ENCODE data around the gene CBL. TPM values are rescaled to one million over a fixed set of nuclear protein-coding genes. Genes with fewer than 3 reads are reported as not detected.
"Not testable (repeated sequence)": the region's sequence is repeated elsewhere in the genome, so short reads cannot be mapped to it uniquely, and the experiment has no call there.

CBL gene
- total RNA-seq, 1 donor from 2014 or later: 40.5 TPM

DNA sequence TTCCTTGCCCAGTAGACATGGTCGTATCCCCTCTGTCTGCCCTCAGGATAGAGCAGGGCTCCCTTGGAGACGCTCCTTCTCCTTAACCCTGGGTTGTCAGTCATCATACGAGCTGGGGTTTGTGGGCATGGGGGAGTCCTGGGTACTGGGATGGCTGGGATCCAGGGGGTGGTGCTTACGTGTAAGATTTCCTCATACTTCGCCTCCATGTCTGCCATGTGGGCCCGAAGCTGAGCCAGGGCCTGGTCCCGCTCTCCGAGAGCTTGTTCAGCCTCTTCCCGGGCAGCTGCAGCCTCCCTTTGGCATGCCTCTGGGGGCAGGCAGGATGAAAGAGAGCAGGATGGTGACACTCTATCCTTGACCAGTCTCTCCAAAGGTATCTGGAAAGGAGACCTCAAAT lies 15.6 kb upstream of the CBL start:
- Mint-ChIP-seq H3K27ac (ENCODE audit: unreplicated experiment) (no peak overlapping the region), H3K9me3 (ENCODE audit: unreplicated experiment) (peaks cover 3% of the 10 kb centered on the region), H3K27me3 (ENCODE audit: unreplicated experiment) (peaks cover 4% of the 10 kb centered on the region), H3K4me1 (ENCODE audit: low read depth, unreplicated experiment) (no peaks in the 10 kb centered on the region), H3K4me3 (ENCODE audit: unreplicated experiment) (no peak overlapping the region), H3K36me3 (ENCODE audit: unreplicated experiment) (no peaks in the 10 kb centered on the region)
- no peak for DNase-seq
- TF ChIP-seq CTCF (IDR thresholded peaks at IDR 0.05; ENCODE audit: partially characterized antibody, unreplicated experiment): no peak

DNA sequence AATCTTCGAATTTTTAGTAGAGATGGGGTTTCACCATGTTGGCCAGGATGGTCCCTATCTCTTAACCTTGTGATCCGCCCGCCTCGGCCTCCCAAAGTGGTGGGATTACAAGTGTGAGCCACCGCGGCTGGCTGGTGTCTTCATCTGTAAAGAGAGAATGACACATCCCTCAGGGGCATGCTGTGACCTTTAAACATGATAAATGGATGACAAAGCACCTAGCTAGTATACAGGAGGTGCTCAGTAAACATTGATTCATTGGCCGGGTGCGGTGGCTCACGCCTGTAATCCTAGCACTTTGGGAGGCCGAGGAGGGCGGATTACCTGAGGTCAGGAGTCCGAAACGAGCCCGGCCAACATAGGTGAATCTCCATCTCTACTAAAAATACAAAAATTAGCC lies 14.9 kb upstream of the CBL start:
- not testable (repeated sequence) for H3K27me3 Mint-ChIP-seq (ENCODE audit: unreplicated experiment); H3K27ac Mint-ChIP-seq (ENCODE audit: unreplicated experiment); H3K4me3 Mint-ChIP-seq (ENCODE audit: unreplicated experiment); DNase-seq; H3K36me3 Mint-ChIP-seq (ENCODE audit: unreplicated experiment); H3K9me3 Mint-ChIP-seq (ENCODE audit: unreplicated experiment); H3K4me1 Mint-ChIP-seq (ENCODE audit: low read depth, unreplicated experiment)

GRCh38 chr11:119192111-119192510 lies 14.0 kb upstream of the CBL start:
- peaks cover 3% of the 10 kb centered on the region for H3K9me3 Mint-ChIP-seq (ENCODE audit: unreplicated experiment)
- no peak for DNase-seq
- no peak overlapping the region for H3K4me3 Mint-ChIP-seq (ENCODE audit: unreplicated experiment)
- H3K4me1 Mint-ChIP-seq (ENCODE audit: low read depth, unreplicated experiment): no peaks in the 10 kb centered on the region
- H3K27ac Mint-ChIP-seq (ENCODE audit: unreplicated experiment): no peak overlapping the region
- no peaks in the 10 kb centered on the region for H3K36me3 Mint-ChIP-seq (ENCODE audit: unreplicated experiment)
- no peak for TF ChIP-seq CTCF (IDR thresholded peaks at IDR 0.05; ENCODE audit: partially characterized antibody, unreplicated experiment)
- peaks cover 2% of the 10 kb centered on the region for H3K27me3 Mint-ChIP-seq (ENCODE audit: unreplicated experiment)

GRCh38 chr11:119193001-119193400 lies 13.1 kb upstream of the CBL start:
- Mint-ChIP-seq H3K9me3 (ENCODE audit: unreplicated experiment) (peaks cover 3% of the 10 kb centered on the region), H3K27ac (ENCODE audit: unreplicated experiment) (no peak overlapping the region), H3K27me3 (ENCODE audit: unreplicated experiment) (peaks cover 2% of the 10 kb centered on the region), H3K36me3 (ENCODE audit: unreplicated experiment) (no peaks in the 10 kb centered on the region), H3K4me1 (ENCODE audit: low read depth, unreplicated experiment) (no peaks in the 10 kb centered on the region), H3K4me3 (ENCODE audit: unreplicated experiment) (no peak overlapping the region)
- no peak for TF ChIP-seq CTCF (IDR thresholded peaks at IDR 0.05; ENCODE audit: partially characterized antibody, unreplicated experiment)
- no peak for DNase-seq

DNA sequence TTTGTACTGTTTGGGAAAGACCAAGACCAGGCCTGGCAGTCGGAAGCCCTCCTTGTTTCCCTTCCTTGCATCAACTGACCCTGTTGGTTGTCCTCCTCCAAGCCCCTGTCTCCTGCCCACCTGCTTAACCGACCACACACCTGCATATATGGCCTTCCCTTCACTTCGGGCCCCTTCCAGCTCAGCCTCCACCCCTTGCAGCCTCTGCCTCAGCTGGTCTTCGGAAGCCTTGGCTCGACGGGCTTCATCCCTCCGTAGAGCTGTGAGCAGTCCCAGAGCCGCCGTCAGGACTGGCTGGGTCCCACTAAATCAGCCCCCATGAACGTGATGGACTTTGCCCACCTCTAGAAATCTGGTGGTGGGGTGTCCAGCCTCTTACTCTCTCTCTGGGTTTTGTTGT lies 12.5 kb upstream of the CBL start:
- H3K36me3 Mint-ChIP-seq (ENCODE audit: unreplicated experiment): no peaks in the 10 kb centered on the region

More for the DNA sequence above, 12.5 kb upstream of the CBL start:
- H3K27me3 Mint-ChIP-seq (ENCODE audit: unreplicated experiment): peaks cover 2% of the 10 kb centered on the region
- no peaks in the 10 kb centered on the region for H3K4me1 Mint-ChIP-seq (ENCODE audit: low read depth, unreplicated experiment)
- no peak for TF ChIP-seq CTCF (IDR thresholded peaks at IDR 0.05; ENCODE audit: partially characterized antibody, unreplicated experiment)
- no peak overlapping the region for H3K4me3 Mint-ChIP-seq (ENCODE audit: unreplicated experiment)
- H3K9me3 Mint-ChIP-seq (ENCODE audit: unreplicated experiment): peaks cover 3% of the 10 kb centered on the region
- H3K27ac Mint-ChIP-seq (ENCODE audit: unreplicated experiment): no peak overlapping the region
- no peak for DNase-seq

All from glutamatergic neuron (in vitro differentiated cells).